ENCODE data around the gene NISCH. TPM values are rescaled to one million over a fixed set of nuclear protein-coding genes. Genes with fewer than 3 reads are reported as not detected.

The NISCH gene
- total RNA-seq (ENCODE audit: low replicate concordance), result 80.5 and 146 TPM in 2 replicates

- Mint-ChIP-seq H3K9me3 (no peaks in the 10 kb centered on the region), H3K27ac (peak within 1 kb of the TSS; percentile 87), H3K36me3 (peaks cover 14% of the 10 kb centered on the region), H3K4me1 (peaks cover 41% of the 10 kb centered on the region), H3K4me3 (peak within 1 kb of the TSS; percentile 97), H3K27me3 (ENCODE audit: insufficient read depth, low read depth) (peaks cover 14% of the 10 kb centered on the region)
- H2AFZ ChIP-seq (replicated peaks), result peak within 1 kb of the TSS; percentile 65
- H3K79me2 ChIP-seq (ENCODE audit: low read depth), result peaks cover 47% of the 10 kb centered on the region
- no peaks in the 10 kb centered on the region for H3K27me3 ChIP-seq
- peaks cover 23% of the 10 kb centered on the region for H3F3A ChIP-seq (ENCODE audit: low read depth)
- H3K27ac ChIP-seq, result peak within 1 kb of the TSS; percentile 22
- H3K36me3 ChIP-seq, result peaks cover 18% of the 10 kb centered on the region
- H3K9ac ChIP-seq, result peak within 1 kb of the TSS; percentile 83
- H3K4me3 ChIP-seq, result peak within 1 kb of the TSS; percentile 80
- peaks cover 32% of the 10 kb centered on the region for H3K4me1 ChIP-seq
- H3K4me2 ChIP-seq, result peak within 1 kb of the TSS; percentile 99
- no peaks in the 10 kb centered on the region for H3K9me3 ChIP-seq (ENCODE audit: low read depth)
- H4K20me1 ChIP-seq (ENCODE audit: low read depth), result peaks cover 28% of the 10 kb centered on the region
- TF ChIP-seq EZH2phosphoT487 (IDR thresholded peaks at IDR 0.05), result no peak
- TF ChIP-seq EZH2 (IDR thresholded peaks at IDR 0.05), result no peak
- TF ChIP-seq CTCF (IDR thresholded peaks at IDR 0.05), result no peak
- DNase-seq (ENCODE audit: low spot score), result peak; percentile 94
Measured at GRCh38 chr3:52455283-52456168, at the start of gene NISCH. Gene NISCH, plus strand, starts transcription at chr3:52455604. Its CDS starts 38 bp downstream, at chr3:52455642.

- no peaks in the 10 kb centered on the region for H3K27me3 ChIP-seq
- peaks cover 6% of the 10 kb centered on the region for H3K27me3 Mint-ChIP-seq (ENCODE audit: insufficient read depth, low read depth)
Measured at GRCh38 chr3:52406231-52406661, 49.2 kb upstream of the NISCH start.

GRCh38 chr3:52406791-52407510, 48.5 kb upstream of the NISCH start:
- peaks cover 7% of the 10 kb centered on the region for H3K4me1 ChIP-seq
- H2AFZ ChIP-seq (replicated peaks), result no peak overlapping the region
- H3K27ac ChIP-seq, result no peak overlapping the region
- H3K4me3 ChIP-seq, result no peak overlapping the region
- no peaks in the 10 kb centered on the region for H3K27me3 ChIP-seq
- H4K20me1 ChIP-seq (ENCODE audit: low read depth), result no peaks in the 10 kb centered on the region
- H3K4me1 Mint-ChIP-seq, result peaks cover 23% of the 10 kb centered on the region
- no peak overlapping the region for H3K9ac ChIP-seq
- H3K36me3 Mint-ChIP-seq, result peaks cover 23% of the 10 kb centered on the region
- no peaks in the 10 kb centered on the region for H3K9me3 Mint-ChIP-seq
- no peak overlapping the region for H3K27ac Mint-ChIP-seq
- no peaks in the 10 kb centered on the region for H3K9me3 ChIP-seq (ENCODE audit: low read depth)
- DNase-seq (ENCODE audit: low spot score), result no peak
- H3K4me2 ChIP-seq, result no peak overlapping the region
- TF ChIP-seq CTCF (IDR thresholded peaks at IDR 0.05), result no peak
- no peak for TF ChIP-seq EZH2phosphoT487 (IDR thresholded peaks at IDR 0.05)
- TF ChIP-seq EZH2 (IDR thresholded peaks at IDR 0.05), result no peak
- peaks cover 8% of the 10 kb centered on the region for H3K27me3 Mint-ChIP-seq (ENCODE audit: insufficient read depth, low read depth)
- peaks cover 17% of the 10 kb centered on the region for H3F3A ChIP-seq (ENCODE audit: low read depth)
- H3K79me2 ChIP-seq (ENCODE audit: low read depth), result peaks cover 24% of the 10 kb centered on the region
- H3K36me3 ChIP-seq, result no peaks in the 10 kb centered on the region
- H3K4me3 Mint-ChIP-seq, result no peak overlapping the region

More at GRCh38 chr3:52406231-52406661, 49.2 kb upstream of the NISCH start:
- peaks cover 17% of the 10 kb centered on the region for H3K4me1 Mint-ChIP-seq
- Histone ChIP-seq H3K79me2 (ENCODE audit: low read depth) (peaks cover 20% of the 10 kb centered on the region), H3K27ac (no peak overlapping the region), H3K9ac (no peak overlapping the region), H3K4me3 (no peak overlapping the region), H3K4me2 (no peak overlapping the region), H4K20me1 (ENCODE audit: low read depth) (no peaks in the 10 kb centered on the region), H3K9me3 (ENCODE audit: low read depth) (no peaks in the 10 kb centered on the region), H3F3A (ENCODE audit: low read depth) (peaks cover 11% of the 10 kb centered on the region), H3K36me3 (no peaks in the 10 kb centered on the region), H2AFZ (replicated peaks) (no peak overlapping the region), H3K4me1 (peaks cover under 1% of the 10 kb centered on the region)
- TF ChIP-seq EZH2phosphoT487 (IDR thresholded peaks at IDR 0.05) (no peak), CTCF (IDR thresholded peaks at IDR 0.05) (no peak), EZH2 (IDR thresholded peaks at IDR 0.05) (no peak)
- no peaks in the 10 kb centered on the region for H3K9me3 Mint-ChIP-seq
- DNase-seq (ENCODE audit: low spot score), result no peak
- no peak overlapping the region for H3K4me3 Mint-ChIP-seq
- H3K27ac Mint-ChIP-seq, result no peak overlapping the region
- H3K36me3 Mint-ChIP-seq, result peaks cover 23% of the 10 kb centered on the region
